Erythroblast (primary cell): ENCODE data around the gene MYH7.

Experiments used
- GATA1 ChIP-seq: IDR thresholded peaks from 2 replicates; pipeline ENCODE4 v1.6.1; 2011; ENCODE audit warnings: low read depth, mild to moderate bottlenecking, control low read depth, low read length, moderate library complexity
- POLR2A ChIP-seq: IDR thresholded peaks from 2 replicates; pipeline ENCODE4 v1.6.1; 2011; ENCODE audit warnings: mild to moderate bottlenecking, low read length

- TF ChIP-seq POLR2A (no peak), GATA1 (no peak)
Observed at GRCh38 chr14:23436327-23437132, 1.1 kb upstream of the MYH7 start.
